NCI-H187 treated with DMSO at 0.1 percent for 48 hours (cell line): ENCODE measurements around the gene ZNF888.
"Not testable (repeated sequence)": the region's sequence is repeated elsewhere in the genome, so short reads cannot be mapped to it uniquely, and the experiment has no call there.

ENCODE experiments used
- DNase-seq: peaks from one replicate; lab custom pipeline; 2025; lab: John Stamatoyannopoulos, UW

ZNF888 gene

DNA sequence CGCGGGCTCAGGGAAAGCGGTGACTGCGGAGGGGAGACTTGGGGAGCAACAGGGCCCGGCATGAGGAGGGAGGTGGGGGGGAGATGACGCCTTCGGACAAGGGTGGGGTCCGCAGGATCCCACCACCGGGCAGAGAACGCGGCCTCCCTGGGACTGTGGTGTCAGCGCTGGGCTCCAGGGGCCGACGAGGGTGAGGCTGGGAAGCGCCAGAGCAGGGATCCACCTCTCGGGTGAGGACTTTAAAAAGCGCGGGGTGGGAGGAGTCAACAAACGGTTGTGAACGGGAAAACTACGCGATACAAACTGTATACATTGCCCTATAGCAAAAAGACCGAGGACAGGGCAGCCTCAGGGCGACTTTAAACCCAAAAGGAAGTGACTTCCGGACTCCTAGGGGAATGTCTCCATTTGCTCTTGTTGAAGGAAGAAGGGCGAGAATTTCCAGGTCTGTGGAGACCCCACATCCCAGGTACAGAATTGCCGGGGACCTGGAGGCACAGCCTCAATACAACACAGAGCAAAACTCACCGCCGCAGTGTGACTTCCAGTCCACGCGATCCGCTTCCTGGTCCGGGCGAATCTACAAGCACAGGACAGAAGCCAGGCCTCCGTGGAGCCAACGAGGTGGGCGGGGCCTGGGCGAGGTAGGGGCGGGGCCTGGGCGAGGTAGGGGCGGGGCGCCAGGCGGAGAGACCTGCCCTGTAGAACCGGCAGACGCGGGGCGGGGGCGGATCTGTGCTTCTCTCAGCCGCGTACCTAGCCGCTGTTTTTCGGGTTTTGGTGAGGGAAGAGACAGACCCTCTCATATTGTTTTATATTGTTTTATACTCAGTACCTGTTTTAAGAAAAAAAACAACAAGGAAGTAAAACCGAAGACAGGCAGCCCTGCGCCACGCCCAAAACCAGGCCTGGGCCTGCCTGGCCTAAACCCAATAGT is at the start of gene ZNF888:
Gene ZNF888 (minus strand): TSS at position 588 of the 937 bp plus-strand sequence. CDS start 5,555 bp downstream, outside the sequence.
- DNase-seq: peak; percentile 66

DNA sequence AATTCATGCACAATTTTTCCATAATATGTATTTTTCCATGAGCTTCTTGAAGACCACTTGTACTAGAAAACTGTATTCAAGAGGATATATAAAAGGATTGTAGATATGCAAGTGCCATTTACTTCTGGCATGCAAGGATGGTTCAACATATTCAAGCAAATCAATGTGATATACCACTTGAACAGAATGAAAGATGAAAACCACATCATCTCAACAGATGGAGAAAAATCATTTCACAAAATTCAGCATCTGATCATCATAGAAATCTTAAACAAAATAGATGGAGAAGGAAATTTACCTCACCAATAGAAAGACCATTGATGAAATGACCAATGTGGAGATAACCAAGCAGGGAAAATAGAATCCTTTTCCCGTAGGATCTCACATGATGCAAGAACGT is 44.5 kb upstream of the ZNF888 start:
- DNase-seq: no peak

DNA sequence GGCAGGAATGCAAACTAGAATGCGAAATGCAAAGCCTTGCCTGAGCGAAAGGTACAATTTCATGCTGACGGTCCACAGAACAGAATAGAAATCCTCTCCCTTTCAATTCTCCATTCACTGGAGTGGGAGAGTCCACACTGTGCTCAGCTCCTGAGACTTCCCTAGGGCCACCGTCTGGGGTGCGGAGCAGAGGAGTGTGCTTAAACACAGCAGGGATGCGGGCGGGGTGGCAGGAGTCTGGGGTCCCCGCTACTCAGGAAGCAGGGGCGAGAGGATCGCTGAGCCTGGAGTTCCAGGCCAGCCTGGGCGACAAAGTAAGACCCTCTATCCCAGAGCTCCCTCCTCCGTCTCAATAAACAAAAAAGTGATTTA is 40.0 kb upstream of the ZNF888 start:
- DNase-seq: no peak

DNA sequence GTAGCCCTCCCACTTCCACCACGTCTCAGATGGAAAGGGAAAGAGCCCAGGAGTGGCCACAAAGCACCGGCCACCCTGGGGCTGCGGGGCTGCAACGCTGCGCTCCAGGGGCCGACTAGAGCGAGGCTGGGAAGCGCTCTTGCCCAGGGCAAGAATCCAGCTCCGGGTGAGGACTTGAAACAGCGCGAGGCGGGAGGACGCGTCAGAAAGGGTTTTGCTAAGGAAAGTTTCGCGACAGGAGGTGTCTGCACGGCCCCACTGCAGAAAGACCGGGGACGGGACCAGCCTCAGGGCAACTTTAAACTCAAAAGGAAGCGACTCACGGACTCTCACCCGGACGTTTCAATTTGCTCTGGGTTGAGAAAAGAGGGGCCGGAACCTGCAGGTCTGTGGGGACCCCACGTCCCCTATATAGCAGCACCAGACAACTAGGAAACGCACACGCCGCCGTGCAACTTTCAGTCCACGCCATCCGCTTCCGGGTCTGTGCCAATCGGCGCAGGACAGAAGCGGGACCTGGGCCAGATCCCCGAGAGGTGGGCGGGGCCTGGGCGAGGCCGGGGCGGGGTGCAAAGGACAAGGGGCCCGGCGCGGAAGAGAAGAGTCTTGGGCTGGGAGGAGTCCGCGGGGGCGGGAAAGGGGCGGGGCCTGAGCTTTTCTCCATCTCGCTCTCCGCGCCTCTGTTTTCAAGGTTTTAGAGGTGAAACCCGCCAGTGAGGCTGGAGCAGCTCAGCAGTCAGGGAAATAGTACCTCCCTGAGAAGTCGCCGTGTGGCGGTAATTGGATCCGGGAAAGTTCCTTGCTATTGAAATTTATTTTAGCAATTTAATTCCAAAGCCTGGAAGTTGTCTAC is 39.4 kb upstream of the ZNF888 start, which contains the start of gene ZNF816:
Gene ZNF816 (minus strand): TSS at position 488 of the 853 bp plus-strand sequence. CDS start 6,792 bp downstream, outside the sequence.
- DNase-seq: peak; percentile 81

DNA sequence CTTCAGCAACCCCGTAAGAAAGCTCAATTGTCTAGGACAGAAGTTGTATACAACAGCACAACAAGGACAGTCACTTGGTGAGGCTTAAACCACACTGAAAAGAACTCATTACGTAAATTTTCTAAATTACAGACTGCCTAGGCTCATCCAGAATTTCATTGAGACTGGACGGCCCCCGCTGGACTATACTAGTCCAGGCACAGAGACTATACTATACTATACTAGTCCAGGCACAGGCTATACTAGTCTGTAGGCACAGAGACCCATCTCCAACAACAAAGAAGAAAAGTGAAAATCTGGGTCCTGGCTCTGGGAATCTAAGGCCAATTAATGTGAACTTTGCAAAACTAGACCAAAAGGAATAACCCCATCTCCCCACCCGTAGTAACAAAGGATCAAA is 38.8 kb upstream of the ZNF888 start:
- no peak for DNase-seq

DNA sequence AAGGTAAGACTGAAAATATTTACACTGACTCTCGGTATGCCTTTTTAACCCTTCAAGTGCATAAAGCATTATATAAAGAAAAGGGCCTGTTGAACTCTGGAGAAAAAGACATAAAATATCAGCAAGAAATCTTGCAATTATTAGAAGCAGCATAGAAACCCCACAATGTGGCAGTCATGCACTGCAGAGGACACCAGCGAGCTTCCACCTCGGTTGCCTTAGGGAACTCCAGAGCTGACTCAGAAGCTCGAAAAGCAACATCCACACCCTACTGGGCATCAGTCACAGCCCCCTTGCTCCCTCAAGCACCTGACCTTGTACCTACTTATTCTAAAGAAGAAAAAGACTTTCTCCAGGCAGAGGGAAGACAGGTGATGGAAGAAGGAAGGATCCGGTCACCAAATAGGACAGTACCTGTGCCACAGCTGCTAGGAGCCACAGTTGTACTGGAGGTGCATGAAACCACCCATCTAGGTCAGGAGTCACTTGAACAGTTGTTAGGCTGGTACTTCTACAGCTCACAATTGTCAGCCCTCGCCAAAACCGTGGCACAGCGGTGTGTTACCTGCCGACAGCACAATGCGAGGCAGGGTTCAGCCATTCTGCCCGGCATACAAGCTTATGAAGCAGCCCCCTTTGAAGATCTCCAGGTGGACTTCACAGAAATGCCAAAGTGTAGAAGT is 36.5 kb upstream of the ZNF888 start:
- no peak for DNase-seq

DNA sequence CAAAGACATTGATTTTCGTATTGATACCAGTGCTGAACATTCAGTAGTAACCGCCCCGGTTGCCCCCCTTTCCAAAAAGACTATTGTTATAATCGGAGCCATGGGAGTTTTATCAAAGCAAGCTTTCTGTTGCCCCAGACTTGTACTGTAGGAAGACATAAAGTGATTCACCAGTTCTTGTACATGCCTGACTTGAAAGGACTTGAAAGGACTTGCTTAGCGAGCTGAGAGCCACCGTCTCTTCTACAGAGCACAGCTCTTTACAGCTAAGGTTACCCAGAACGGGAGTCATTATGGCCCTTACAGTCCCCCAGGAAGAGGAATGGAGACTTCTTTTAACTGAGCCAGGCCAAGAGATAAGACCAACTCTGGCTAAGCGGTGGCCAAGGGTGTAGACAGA is 34.4 kb upstream of the ZNF888 start:
- DNase-seq: no peak

DNA sequence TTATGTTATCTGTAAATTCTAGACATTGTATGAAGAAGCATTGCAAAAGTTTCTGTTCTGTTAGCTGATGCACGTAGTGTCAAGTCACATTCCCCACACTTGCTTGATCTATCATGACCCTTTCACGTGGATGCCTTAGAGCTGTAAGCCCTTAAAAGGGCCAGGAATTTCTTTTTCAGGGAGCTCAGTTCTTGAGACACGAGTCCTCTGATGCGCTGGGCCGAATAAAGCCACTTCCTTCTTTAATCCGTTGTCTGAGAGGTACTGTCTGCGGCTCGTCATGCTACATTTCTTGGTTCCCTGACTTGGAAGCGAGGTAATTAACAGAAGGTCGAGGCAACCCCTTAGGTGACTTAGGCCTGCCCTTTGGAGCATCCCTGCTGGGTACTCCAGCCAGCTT is 33.7 kb upstream of the ZNF888 start:
- DNase-seq: no peak

DNA sequence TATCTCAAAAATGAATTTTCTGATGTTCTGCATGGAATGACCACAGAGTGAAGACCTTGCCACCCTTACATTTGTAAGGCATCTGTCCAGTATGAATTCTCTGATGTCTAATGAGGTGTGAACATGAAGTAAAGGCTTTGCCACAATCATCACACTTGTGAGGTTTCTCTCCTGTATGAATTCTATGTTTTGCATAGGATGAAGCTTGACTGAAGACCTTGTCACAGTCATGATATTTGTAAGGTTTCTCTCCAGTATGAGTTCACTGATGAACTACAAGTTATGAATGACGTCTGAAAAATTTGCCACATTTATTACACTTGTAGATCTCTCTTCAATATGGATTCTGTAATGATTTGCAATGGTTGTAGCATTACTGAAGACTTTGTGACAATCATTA is 26.2 kb upstream of the ZNF888 start:
- DNase-seq: no peak

DNA sequence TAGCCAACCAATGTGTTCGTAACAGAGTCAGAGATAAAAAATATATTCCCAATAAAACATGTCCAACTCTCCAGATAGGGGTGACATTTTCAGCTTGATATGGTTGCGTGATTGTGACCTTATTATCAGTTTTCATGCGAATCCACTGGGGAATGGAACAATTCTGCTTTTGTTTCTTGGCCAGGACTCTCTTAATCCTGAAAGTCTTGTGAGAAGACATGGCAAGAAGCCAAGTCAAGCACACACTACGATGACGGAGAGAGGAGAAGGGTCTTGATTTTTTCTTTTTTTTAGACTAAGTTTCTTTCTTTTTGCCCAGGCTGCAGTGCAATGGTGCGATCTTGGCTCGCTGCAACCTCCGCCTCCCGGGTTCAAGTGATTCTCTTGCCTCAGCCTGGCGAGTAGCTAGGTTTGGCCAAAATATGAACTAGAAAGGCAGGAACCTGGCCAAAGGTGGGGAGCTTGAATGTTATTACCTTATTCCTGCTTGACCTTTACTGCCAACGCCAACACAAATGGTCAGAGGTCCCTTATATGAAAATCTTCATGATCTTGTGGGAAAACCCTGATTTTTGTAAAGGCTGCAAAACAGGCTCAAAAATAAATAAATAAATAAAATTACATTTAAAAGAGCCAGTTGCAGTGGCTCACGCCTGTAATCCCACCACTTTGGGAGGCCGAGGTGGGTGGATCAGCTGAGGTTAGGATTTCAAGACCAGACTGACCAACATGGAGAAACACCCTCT is 25.0 kb upstream of the ZNF888 start:
- no peak for DNase-seq

DNA sequence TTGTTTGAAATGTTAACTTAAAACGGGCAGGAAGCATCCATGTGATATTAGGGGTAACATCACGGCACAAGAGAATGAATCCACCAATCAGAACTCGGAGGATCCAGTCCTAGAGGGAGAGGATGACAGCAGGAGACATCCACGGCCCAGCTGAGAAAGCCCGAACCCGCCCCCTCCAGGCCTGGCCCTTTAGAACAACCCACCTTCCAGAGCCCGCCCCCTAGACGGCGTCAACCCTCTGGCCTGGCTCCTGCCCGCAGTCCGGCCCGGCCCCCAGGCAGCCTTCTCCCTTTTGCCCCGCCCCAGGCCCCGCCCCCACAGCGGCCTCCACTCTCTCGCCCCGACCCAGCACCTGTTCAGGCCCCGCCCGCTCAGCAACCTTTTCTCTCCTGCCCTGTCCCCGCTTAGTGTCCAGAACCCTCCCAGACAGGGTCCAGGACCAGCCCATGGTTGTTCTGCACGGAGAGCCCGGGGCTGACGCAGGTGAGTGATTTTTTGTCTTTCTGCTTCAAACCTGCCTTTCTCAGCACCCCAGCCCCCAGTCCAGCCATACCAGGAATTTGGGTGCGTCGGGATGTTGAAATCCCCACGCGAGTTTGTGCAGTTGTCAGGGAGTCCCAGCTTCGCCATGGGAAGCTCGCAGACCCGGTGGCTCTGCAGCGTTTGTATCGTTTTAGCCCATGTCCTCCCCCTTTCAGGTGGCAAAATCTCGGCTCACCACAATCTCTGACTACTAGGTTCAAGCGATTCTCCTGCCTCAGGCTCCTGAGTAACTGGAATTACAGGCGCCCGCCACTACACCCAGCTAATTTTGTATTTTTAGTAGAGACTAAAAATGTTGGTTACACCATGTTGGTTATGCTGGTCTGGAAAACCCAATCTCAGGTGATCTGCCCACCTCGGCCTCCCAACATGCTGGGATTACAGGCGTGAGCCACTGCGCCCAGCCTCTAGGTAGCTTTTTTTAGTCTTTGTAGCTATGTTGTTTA is 23.4 kb upstream of the ZNF888 start:
- no peak for DNase-seq

DNA sequence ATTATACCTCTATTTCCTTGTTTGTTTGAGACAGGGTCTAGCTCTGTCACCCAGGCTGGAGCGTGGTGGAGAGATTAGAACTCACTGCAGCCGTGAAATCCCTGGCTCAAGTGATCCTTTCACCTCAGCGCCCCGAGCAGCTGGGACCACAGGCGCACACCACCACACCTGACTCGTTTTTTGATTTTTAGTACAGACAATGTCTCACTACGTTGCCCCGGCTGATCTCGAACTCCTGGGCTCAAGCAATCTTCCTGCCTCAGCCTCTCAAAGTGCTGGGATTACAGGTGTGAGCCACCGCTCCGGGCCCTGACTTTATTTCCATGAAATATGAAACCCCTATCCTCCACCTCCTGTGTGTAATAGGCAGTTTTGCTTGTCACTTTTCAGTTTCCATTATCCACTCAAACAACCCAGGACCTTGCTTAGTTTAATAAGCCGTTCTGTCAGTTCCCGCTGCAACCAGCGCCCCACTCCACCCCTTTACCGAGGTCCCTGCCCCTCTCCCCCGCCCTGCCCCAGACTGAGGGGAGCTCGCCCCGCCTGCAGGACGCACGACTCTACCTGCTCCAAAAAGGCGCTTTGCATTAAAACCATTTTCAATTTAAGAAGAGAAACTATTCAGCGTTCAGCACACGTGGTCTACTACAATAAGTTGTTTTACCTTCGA is 22.6 kb upstream of the ZNF888 start:
- DNase-seq: no peak

DNA sequence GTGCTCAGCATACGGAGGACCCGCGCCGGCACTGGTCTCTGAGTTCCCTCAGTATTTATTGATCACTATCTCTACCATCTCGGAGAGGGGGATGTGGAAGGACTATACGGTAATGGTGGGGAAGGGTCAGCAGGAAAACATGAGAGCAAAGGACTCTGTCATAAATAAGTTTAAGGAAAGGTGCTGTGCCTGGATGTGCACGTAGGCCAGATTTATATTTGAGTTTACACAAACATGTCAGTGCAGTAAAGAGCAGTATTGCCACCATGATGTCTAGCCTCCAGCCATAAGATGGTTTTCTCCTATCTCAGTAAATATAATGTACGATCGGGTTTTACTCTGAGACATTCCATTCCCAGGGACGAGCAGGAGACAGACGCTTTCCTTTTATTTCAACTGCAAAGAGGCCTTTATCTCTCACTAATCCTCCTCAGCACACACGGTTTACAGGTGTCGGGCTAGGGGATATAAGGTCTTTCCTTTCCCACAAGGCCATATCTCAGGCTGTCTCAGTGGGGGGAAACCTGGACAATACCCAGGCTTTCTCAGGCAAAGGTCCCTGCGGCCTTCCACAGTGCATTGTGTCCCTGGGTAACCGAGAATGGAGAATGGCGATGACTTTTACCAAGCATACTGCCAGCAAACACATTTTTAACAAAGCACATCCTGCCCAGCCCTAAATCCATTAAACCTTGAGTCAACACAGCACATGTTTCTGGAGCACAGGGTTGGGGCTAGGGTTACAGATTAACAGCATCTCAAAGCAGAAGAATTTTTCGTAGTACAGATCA is 21.7 kb upstream of the ZNF888 start:
- DNase-seq: not testable (repeated sequence)

DNA sequence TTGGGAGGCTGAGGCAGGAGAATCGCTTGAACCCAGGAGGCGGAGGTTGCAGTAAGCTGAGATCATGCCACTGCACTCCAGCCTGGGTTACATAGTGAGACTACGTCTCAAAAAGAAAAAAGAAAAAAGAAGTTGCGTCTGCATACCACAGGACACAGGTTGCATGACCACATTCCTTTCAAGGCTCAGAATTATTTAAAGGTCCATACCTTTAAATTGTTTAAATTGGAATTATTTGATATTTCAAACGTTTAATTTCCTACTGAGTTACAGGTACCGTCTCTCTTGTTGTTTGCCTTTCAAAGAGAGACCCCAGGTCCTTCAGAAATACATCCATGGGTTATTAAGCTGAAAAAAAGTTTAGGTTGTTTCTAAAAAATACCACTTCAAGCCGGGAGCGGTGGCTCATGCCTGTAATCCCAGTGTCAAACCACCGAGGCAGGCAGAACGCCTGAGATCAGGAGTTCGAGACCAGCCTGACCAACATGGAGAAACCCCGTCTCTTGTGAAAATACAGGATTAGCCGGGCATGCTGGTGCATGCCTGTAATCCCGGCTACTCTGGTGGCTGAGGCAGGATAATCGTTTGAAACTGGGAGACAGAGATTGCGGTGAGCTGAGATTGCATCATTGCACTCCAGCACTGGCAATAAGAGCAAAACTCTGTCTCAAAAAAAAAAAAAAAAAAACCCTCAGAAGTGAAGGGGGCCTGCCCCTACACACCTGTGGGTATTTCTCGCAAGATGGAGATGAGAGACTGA is 20.8 kb upstream of the ZNF888 start:
- no peak for DNase-seq

DNA sequence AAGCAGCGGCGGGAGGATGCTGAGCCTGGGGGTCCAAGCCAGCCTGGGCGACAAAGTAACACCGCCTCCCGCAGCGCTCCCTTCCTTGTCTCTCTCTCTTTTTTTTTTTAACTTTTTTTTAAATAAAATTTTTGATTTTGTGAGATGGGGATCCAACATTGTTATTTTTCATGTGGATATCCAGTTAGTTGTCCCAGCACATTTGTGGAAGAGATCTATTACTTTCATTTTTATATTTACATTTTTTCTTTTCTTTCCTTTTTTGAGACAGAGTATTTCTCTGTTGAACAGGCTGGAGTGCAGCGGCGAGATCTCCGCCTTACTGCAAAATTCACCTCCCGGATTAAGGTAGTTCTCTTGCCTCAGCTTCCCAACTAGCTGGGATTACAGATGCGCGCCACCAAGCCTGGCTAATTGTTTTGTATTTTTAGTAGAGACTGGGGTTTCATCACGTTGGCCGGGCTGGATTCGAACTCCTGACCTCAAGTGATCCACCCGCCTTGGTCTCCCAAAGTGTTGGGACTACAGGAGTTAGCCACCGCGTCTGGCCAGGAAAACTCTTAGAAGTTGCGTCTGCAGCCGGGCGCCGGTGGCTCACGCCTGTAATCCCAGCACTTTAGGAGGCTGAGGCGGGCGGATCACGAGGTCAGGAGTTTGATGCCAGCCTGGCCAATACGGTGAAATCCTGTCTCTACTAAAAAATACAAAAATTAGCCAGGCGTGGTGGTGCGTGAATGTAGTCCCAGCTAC is 20.1 kb upstream of the ZNF888 start:
- no peak for DNase-seq

DNA sequence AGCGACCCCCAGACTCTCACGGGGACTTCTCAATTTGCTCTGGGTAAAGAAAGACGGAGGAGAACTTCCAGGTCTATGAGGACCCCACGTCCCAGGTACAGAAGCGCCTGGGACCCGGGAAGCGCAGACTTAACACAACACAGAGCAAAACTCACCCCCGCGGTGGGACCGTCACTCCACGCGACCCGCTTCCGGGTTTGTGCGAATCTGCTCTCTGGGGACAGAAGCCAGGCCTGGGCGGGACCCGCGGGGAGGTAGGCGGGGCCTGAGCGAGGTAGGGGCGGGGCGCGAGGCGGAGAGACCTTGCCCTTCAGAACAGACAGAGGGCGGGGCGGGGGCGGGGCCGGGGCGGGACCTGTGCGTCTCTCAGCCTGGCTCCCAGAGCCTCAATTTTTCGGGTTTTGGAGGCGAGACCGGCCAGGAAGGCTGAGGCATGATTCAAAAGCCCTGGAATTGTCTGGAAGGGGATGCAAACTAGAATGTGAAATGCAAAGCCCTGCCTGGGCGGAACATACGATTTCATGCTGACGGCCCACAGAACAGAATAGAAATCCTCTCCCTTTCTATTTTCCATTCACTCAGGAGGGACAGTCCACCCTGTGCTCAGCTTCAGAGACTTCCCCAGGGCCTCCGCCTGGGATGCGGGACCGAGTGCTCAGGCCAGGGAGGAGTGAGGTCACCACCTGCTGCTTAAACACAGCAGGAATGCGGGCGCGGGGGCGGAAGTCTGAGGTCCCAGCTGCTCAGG is 19.3 kb upstream of the ZNF888 start:
- no peak for DNase-seq

DNA sequence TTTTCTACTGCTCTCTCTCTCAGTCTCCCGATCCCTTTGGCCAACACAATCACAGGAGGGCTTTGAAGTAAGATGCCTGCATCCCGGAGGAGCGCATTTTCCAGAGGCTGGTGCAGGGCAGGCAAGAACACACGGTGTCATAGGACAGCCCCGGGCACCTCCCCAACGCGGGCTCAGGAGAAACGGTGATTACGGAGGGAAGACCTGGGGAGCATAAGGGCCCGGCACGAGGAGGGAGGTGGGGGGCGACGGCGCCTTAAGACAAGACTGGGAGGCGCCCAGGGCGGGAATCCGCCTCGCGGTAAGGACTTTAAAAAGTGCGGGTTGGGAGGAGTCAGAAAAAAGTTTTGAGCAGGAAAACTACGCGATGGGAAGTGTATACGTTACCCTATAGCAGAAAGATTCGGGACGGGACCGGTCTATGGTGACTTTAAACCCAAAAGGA is 18.7 kb upstream of the ZNF888 start:
- no peak for DNase-seq
